Measurements from ENCODE around the gene OGT.

DNA sequence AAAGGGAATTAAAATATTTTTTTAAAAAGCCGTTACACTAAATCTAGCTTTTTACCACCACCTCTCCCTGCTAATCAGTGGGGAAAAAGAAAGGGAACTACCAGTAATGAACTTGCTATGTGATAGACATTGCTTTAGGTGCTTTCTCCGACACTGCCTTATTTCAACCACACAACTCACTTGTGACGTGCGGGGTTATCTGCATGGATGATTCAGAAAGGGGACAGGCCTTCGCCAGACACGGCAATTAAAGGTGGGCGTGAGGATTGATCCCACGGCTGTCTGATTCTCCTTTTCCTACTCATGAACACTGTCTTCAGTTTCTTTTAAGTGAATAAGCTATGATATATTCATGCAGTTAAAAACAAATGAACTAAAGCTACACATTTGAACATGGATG, 86.3 kb downstream of the OGT start:
- TF ChIP-seq, protein P1, sequence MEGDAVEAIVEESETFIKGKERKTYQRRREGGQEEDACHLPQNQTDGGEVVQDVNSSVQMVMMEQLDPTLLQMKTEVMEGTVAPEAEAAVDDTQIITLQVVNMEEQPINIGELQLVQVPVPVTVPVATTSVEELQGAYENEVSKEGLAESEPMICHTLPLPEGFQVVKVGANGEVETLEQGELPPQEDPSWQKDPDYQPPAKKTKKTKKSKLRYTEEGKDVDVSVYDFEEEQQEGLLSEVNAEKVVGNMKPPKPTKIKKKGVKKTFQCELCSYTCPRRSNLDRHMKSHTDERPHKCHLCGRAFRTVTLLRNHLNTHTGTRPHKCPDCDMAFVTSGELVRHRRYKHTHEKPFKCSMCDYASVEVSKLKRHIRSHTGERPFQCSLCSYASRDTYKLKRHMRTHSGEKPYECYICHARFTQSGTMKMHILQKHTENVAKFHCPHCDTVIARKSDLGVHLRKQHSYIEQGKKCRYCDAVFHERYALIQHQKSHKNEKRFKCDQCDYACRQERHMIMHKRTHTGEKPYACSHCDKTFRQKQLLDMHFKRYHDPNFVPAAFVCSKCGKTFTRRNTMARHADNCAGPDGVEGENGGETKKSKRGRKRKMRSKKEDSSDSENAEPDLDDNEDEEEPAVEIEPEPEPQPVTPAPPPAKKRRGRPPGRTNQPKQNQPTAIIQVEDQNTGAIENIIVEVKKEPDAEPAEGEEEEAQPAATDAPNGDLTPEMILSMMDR (IDR thresholded peaks at IDR 0.05), result no peak
- no peak for TF ChIP-seq POLR2A (IDR thresholded peaks at IDR 0.05)
